GM12875 (cell line): ENCODE measurements around the gene NFX1.

Source experiments
- H3K4me3 ChIP-seq: one replicate; pipeline ENCODE4 v1.5.1; 2011; ENCODE audit warnings: low read depth, low read length, control low read depth
- TF ChIP-seq, protein P1 (sequence below): IDR thresholded peaks from 2 replicates; pipeline ENCODE4 v1.5.1; 2011; ENCODE audit warnings: low read depth, mild to moderate bottlenecking, control low read depth, inconsistent platforms, low read length, moderate library complexity, borderline replicate concordance; ENCODE audit not compliant: insufficient read depth

Gene NFX1

DNA sequence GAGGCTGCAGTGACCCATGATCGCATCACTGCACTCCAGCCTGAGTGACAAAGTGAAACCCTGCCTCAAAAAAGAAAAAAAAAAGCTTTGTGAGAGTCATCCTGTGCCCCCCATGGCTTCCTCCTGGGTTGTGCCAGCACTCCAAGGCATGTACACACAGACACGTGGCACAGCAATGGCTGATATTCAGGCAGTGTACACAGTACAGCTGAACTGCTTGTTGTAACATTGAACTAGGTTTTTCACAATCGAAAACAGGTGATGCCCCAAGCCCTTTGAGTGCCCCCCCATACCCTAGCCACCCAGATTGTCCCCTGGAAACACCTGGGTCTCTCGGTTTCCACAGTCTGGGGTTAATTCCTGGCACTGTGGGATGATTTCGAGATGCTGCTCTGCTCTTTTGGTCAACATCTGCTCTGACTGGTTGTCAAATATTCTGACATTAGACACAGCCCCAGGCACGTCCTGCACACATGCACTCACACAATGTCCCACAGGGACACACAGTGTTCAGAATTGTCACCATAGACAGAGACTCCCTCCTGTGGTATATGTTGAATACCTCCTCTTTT, 41.1 kb upstream of the NFX1 start:
- TF ChIP-seq, protein P1, sequence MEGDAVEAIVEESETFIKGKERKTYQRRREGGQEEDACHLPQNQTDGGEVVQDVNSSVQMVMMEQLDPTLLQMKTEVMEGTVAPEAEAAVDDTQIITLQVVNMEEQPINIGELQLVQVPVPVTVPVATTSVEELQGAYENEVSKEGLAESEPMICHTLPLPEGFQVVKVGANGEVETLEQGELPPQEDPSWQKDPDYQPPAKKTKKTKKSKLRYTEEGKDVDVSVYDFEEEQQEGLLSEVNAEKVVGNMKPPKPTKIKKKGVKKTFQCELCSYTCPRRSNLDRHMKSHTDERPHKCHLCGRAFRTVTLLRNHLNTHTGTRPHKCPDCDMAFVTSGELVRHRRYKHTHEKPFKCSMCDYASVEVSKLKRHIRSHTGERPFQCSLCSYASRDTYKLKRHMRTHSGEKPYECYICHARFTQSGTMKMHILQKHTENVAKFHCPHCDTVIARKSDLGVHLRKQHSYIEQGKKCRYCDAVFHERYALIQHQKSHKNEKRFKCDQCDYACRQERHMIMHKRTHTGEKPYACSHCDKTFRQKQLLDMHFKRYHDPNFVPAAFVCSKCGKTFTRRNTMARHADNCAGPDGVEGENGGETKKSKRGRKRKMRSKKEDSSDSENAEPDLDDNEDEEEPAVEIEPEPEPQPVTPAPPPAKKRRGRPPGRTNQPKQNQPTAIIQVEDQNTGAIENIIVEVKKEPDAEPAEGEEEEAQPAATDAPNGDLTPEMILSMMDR, result no peak
- no peak overlapping the region for H3K4me3 ChIP-seq

DNA sequence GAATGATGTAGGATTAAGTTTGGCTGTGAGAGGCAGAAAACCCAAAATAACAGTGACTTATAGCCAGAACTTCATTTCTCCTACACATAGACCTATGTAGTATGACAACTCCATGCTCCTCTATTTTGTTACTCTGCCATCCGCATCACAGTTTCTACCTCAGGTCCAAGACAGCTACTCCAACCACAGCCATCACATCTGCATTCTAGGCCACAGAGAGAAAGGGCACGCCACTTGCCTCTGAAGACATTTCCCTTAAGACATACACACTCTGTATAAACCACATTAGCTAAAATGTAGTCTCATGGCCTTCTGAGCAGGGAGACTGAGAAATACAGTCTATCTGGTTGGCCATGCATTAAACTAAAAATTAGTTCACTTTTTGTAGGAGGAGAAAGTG, 40.3 kb upstream of the NFX1 start:
- TF ChIP-seq, protein P1, result no peak
- no peak overlapping the region for H3K4me3 ChIP-seq

DNA sequence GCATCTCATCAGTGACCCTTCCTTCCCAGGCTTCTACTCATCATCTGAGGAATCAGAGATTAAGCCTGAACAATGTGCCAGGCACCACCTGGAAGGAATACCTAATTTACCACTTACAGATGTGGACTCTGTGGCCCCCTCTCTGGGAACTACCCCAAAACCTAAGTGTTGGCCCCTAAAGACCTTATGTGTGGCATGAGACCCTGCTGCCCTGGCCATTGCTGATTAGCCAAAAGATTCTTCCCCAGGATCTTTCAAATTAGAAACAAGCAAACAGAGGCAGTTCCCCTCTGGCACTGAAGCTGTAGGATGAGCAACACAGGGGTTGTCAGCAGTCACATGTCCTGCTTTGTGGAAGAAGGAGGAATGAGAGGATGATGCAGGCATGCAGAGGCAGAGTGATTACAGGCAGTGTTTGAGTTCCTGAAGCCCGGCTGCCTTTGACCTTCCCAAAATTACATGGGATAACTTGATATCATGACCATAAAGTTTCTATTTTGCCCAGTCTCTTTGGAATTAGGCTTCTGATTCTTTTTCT, 39.8 kb upstream of the NFX1 start:
- TF ChIP-seq, protein P1, result no peak
- H3K4me3 ChIP-seq, result no peak overlapping the region

DNA sequence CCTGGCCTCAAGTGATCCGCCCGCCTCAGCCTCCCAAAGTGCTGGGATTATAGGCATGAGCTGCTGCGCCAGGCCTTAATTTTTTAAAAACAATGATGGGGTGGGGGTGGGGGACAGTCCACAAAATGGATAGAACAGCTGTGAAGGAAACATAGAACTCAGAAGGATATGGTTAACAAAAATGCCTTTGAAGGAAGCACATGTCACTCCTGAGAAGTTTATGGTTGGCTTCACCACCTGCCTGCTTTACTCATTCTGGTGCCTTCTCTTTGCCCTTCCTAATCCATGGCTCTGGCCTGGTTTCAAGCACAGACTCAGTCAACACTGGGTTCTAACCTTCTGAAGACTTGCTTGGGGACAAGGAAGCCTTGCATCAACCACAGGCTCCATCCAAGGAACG, 36.1 kb upstream of the NFX1 start:
- H3K4me3 ChIP-seq, result no peak overlapping the region
- TF ChIP-seq, protein P1, result no peak

DNA sequence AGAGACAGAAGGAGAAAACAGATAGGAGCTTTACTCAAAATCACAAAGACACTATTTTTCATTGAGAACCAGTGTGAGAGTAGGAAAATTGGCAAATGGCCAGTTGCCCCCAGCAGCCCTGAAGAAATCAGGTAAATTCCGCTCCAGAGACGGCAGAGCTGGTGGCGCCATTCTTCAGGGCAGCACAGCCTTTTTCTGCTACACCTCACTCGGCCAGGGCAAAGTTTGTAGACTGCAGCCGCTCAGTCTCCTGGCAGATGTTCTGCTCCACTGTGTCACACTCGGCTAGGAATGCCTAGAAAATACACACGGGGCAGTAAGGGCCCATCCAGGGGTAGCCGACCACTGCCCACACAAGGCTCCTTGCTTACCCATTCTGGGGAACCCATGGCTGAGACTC, 35.3 kb upstream of the NFX1 start:
- TF ChIP-seq, protein P1, result no peak
- H3K4me3 ChIP-seq, result no peak overlapping the region

DNA sequence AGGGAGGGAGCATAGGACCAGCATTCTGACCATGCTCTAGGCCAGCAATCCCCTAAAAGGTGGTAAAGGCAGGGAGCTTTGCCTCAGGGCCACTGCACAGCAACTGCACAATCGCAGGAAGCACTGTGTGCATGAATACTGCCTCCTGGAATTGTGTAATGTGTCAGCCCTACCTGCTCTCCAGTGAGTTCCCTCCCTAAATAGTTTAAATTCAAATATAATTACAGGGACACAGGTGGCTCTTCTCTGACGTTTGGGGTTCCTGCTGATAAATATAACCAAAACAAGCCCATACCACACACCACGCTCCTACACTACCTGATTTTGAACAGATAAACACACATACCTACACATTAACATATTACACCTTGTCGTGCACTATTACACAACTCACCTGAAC, 34.8 kb upstream of the NFX1 start:
- TF ChIP-seq, protein P1, result no peak
- no peak overlapping the region for H3K4me3 ChIP-seq

DNA sequence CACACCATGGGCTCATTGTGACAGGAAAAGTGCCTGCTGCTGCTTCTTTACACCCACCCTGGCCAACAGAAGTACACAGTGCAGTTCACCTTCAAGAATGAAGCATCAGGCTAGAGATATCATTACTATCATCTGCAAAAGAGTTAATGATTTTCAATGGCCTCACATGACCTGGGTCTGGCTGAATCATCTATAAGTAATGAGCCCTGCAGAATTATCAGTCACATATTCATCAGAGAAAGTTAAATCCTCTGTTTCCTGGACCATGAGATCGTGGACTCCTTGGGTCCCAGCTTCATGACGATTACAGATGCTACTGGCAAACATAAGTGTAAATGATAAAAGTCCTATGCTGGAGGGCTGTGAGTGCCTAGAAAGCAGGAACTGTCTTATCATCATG, 34.1 kb upstream of the NFX1 start:
- TF ChIP-seq, protein P1, result no peak
- H3K4me3 ChIP-seq, result no peak overlapping the region
